Measurements from ENCODE around the gene ABCC2.

GRCh38 chr10:99834410-99834809 is 52.0 kb downstream of the ABCC2 start:
- TF ChIP-seq, protein P1, sequence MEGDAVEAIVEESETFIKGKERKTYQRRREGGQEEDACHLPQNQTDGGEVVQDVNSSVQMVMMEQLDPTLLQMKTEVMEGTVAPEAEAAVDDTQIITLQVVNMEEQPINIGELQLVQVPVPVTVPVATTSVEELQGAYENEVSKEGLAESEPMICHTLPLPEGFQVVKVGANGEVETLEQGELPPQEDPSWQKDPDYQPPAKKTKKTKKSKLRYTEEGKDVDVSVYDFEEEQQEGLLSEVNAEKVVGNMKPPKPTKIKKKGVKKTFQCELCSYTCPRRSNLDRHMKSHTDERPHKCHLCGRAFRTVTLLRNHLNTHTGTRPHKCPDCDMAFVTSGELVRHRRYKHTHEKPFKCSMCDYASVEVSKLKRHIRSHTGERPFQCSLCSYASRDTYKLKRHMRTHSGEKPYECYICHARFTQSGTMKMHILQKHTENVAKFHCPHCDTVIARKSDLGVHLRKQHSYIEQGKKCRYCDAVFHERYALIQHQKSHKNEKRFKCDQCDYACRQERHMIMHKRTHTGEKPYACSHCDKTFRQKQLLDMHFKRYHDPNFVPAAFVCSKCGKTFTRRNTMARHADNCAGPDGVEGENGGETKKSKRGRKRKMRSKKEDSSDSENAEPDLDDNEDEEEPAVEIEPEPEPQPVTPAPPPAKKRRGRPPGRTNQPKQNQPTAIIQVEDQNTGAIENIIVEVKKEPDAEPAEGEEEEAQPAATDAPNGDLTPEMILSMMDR (optimal IDR thresholded peaks at IDR 0.05 in 1 of 3, IDR thresholded peaks at IDR 0.05 in 1 of 3, conservative IDR thresholded peaks at IDR 0.05 in 1 of 3; ENCODE audit: extremely low read depth in 1 of 3, insufficient read depth in 2 of 3, low read length in 3 of 3): no peak
- TF ChIP-seq EZH2 (IDR thresholded peaks at IDR 0.05; ENCODE audit: low read length): no peak

All from keratinocyte (primary cell).